Subcutaneous abdominal adipose tissue (tissue), 5 donors: ENCODE results near the gene OAS3.
A peak's percentile ranks its signal among the peaks of the same experiment; 100 is the strongest.
"Not testable (repeated sequence)": the region's sequence is repeated elsewhere in the genome, so short reads cannot be mapped to it uniquely, and the experiment has no call there.

Experiments used
- H3K27ac ChIP-seq: one replicate; pipeline ENCODE4 v1.7.0; 2013; ENCODE audit warnings: low read depth, mild to moderate bottlenecking, inconsistent platforms, low read length, moderate library complexity
- H3K27me3 ChIP-seq, 5 donors: one replicate each; pipeline ENCODE4 v1.7.0; 2013; ENCODE audit warnings: low read length in 5 of 5, inconsistent platforms in 1 of 5; ENCODE audit not compliant: control insufficient read depth in 5 of 5, insufficient read depth in 4 of 5
- H3K36me3 ChIP-seq, 5 donors: one replicate each; pipeline ENCODE4 v1.7.0; 2013; ENCODE audit warnings: low read length in 5 of 5; ENCODE audit not compliant: control insufficient read depth in 5 of 5, insufficient read depth in 5 of 5
- H3K4me1 ChIP-seq, 5 donors: one replicate each; pipeline ENCODE4 v1.7.0; 2013; ENCODE audit warnings: low read length in 5 of 5, mild to moderate bottlenecking in 3 of 5, moderate library complexity in 1 of 5; ENCODE audit not compliant: control insufficient read depth in 5 of 5, insufficient read depth in 5 of 5
- H3K4me3 ChIP-seq, 5 donors: one replicate each; pipeline ENCODE4 v1.7.0; 2013; ENCODE audit warnings: low read length in 5 of 5, low read depth in 1 of 5
- H3K9ac ChIP-seq, 5 donors: one replicate each; pipeline ENCODE4 v1.7.0; 2013; ENCODE audit warnings: low read length in 5 of 5, mild to moderate bottlenecking in 4 of 5, moderate library complexity in 3 of 5
- H3K9me3 ChIP-seq, 5 donors: one replicate each; pipeline ENCODE4 v1.7.0; 2013; ENCODE audit warnings: low read length in 5 of 5; ENCODE audit not compliant: control insufficient read depth in 5 of 5
- donor health status: healthy.
- donor health status: healthy.
- donor health status: healthy.
- donor health status: healthy.
- donor health status: healthy.

Gene OAS3

GRCh38 chr12:112924986-112925385, 13.3 kb upstream of the OAS3 start:
- H3K36me3 ChIP-seq = peaks cover 0 to 21% (median 8%) of the 10 kb centered on the region in 5 donors
- H3K27me3 ChIP-seq = no peaks in the 10 kb centered on the region
- no peak overlapping the region for H3K27ac ChIP-seq
- H3K9me3 ChIP-seq = no peaks in the 10 kb centered on the region
- H3K9ac ChIP-seq = peak overlapping the region in 3 of 5 donors; percentile 25 to 56 (median 53)
- peaks cover 3 to 10% (median 8%) of the 10 kb centered on the region in 5 donors for H3K4me1 ChIP-seq
- H3K4me3 ChIP-seq = peak overlapping the region; percentile 6 to 54 (median 35)

DNA sequence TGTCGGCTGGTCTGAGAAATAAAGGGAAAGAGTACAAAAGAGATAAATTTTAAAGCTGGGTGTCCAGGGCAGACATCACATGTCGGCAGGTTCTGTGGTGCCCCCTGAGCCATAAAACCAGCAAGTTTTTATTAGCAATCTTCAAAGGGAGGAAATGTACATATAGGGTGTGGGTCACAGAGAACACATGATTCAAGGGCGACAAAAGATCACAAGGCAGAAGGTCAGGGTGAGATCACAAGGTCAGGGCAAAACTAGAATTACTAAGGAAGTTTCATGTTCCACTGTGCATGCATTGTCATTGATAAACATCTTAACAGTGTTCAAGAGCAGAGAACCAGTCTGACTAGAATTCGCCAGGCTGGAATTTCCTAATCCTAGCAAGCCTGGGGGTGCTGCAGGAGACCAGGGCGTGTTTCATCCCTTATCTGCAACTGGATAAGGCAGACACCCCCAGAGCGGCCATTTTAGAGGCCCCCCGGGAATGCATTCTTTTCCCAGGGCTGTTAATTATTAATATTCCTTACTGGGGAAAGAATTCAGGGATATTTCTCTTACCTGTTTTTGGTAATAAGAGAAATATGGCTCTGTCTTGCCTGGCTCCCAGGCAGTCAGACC, 11.7 kb upstream of the OAS3 start:
- H3K4me3 ChIP-seq, H3K9ac ChIP-seq, H3K27me3 ChIP-seq, H3K9me3 ChIP-seq, H3K27ac ChIP-seq: not testable (repeated sequence)
- peaks cover 3 to 10% (median 8%) of the 10 kb centered on the region in 5 donors for H3K4me1 ChIP-seq
- peaks cover 0 to 15% (median 0%) of the 10 kb centered on the region in 5 donors for H3K36me3 ChIP-seq

DNA sequence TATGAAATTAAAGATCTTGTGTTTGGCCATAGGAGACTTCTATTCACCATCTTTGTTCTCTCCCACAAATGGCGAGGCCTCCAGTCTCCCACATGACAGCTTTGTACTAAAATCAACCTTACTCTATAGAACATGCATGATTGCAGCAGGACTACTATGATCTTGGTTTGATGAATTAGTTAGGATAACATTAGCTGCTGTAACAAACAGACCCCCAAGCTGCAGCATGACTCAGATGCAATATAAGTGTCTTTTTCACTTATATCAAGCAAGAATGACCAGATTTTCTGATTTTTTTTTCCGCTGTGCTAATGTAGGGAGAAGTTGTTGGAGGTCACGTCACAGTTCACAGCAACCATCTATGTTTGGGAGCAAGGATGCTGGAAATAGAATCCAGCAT, 10.8 kb upstream of the OAS3 start:
- H3K4me1 ChIP-seq = peaks cover 3 to 10% (median 8%) of the 10 kb centered on the region in 5 donors
- no peaks in the 10 kb centered on the region for H3K27me3 ChIP-seq
- H3K9ac ChIP-seq = no peak overlapping the region
- no peaks in the 10 kb centered on the region for H3K9me3 ChIP-seq
- no peak overlapping the region for H3K27ac ChIP-seq
- no peak overlapping the region for H3K4me3 ChIP-seq
- peaks cover 0 to 6% (median 0%) of the 10 kb centered on the region in 5 donors for H3K36me3 ChIP-seq

GRCh38 chr12:112927925-112928324, 10.3 kb upstream of the OAS3 start:
- H3K9me3 ChIP-seq = no peaks in the 10 kb centered on the region
- no peak overlapping the region for H3K4me3 ChIP-seq
- H3K9ac ChIP-seq = no peak overlapping the region
- no peaks in the 10 kb centered on the region for H3K27me3 ChIP-seq
- H3K27ac ChIP-seq = no peak overlapping the region
- peaks cover 0 to 4% (median 0%) of the 10 kb centered on the region in 5 donors for H3K36me3 ChIP-seq
- peaks cover 3 to 10% (median 8%) of the 10 kb centered on the region in 5 donors for H3K4me1 ChIP-seq

- Histone ChIP-seq H3K9me3 (no peaks in the 10 kb centered on the region), H3K27me3 (no peaks in the 10 kb centered on the region), H3K27ac (no peak overlapping the region), H3K4me1 (peaks cover 3 to 10% (median 8%) of the 10 kb centered on the region in 5 donors), H3K4me3 (no peak overlapping the region), H3K9ac (no peak overlapping the region), H3K36me3 (peaks cover 0 to 4% (median 0%) of the 10 kb centered on the region in 5 donors)
These were observed 9.3 kb upstream of the OAS3 start for GRCh38 chr12:112928978-112929377.

- Histone ChIP-seq H3K27me3 (no peaks in the 10 kb centered on the region), H3K4me3 (no peak overlapping the region), H3K9ac (no peak overlapping the region), H3K27ac (no peak overlapping the region), H3K9me3 (no peaks in the 10 kb centered on the region), H3K36me3 (peaks cover 0 to 4% (median 0%) of the 10 kb centered on the region in 5 donors), H3K4me1 (peaks cover 3 to 7% (median 5%) of the 10 kb centered on the region in 5 donors)
These were observed 8.6 kb upstream of the OAS3 start for GRCh38 chr12:112929715-112930114.

GRCh38 chr12:112930350-112930749, 7.9 kb upstream of the OAS3 start:
- H3K9ac ChIP-seq = no peak overlapping the region
- H3K27me3 ChIP-seq = no peaks in the 10 kb centered on the region
- no peak overlapping the region for H3K27ac ChIP-seq
- H3K4me1 ChIP-seq = peaks cover 0 to under 1% (median 0%) of the 10 kb centered on the region in 5 donors
- no peaks in the 10 kb centered on the region for H3K9me3 ChIP-seq
- peaks cover 0 to 4% (median 0%) of the 10 kb centered on the region in 5 donors for H3K36me3 ChIP-seq
- no peak overlapping the region for H3K4me3 ChIP-seq

GRCh38 chr12:112932485-112933128, 5.7 kb upstream of the OAS3 start:
- H3K27ac ChIP-seq = no peak overlapping the region
- H3K27me3 ChIP-seq = no peaks in the 10 kb centered on the region
- H3K36me3 ChIP-seq = peaks cover 0 to 4% (median 0%) of the 10 kb centered on the region in 5 donors

GRCh38 chr12:112933129-112933505, 5.2 kb upstream of the OAS3 start:
- Histone ChIP-seq H3K27me3 (no peaks in the 10 kb centered on the region), H3K9ac (no peak overlapping the region), H3K4me3 (no peak overlapping the region), H3K4me1 (peaks cover 0 to 5% (median 0%) of the 10 kb centered on the region in 5 donors), H3K27ac (no peak overlapping the region), H3K9me3 (no peaks in the 10 kb centered on the region), H3K36me3 (peaks cover 0 to 4% (median 0%) of the 10 kb centered on the region in 5 donors)

More at GRCh38 chr12:112932485-112933128, 5.7 kb upstream of the OAS3 start:
- H3K4me1 ChIP-seq = no peaks in the 10 kb centered on the region
- no peaks in the 10 kb centered on the region for H3K9me3 ChIP-seq
- H3K9ac ChIP-seq = no peak overlapping the region
- no peak overlapping the region for H3K4me3 ChIP-seq

- Histone ChIP-seq H3K36me3 (no peaks in the 10 kb centered on the region), H3K4me1 (peaks cover 3 to 25% (median 15%) of the 10 kb centered on the region in 5 donors), H3K27ac (no peak overlapping the region)
These were observed 2.0 kb upstream of the OAS3 start for GRCh38 chr12:112936264-112936663.

More at GRCh38 chr12:112936264-112936663, 2.0 kb upstream of the OAS3 start:
- no peaks in the 10 kb centered on the region for H3K9me3 ChIP-seq
- no peak overlapping the region for H3K4me3 ChIP-seq
- H3K27me3 ChIP-seq = no peaks in the 10 kb centered on the region
- H3K9ac ChIP-seq = no peak overlapping the region
